Common myeloid progenitor, CD34-positive (primary cell): Measurements from ENCODE around the gene ACTR3C.

Source experiments
- CTCF ChIA-PET: fragments of 350-600 bp; sonication (Branson Sonifier 250); formaldehyde crosslinking; loops from one replicate; lab custom pipeline; 2021; ENCODE audit warnings: antibody characterized with exemption; lab: Charles Lee
- POLR2A ChIA-PET: fragments of 350-600 bp; sonication (Branson Sonifier 250); formaldehyde crosslinking; loops from one replicate; lab custom pipeline; 2021; ENCODE audit warnings: antibody characterized with exemption; lab: Charles Lee
- DNase-seq, 3 donors: peaks; one replicate each; pipeline versions ENCODE4 v3.0.0 to v3.0.0-alpha.2; 2013
- H3K27ac ChIP-seq, 2 experiments: 1 replicate in 1 of 2; 2 replicates in 1 of 2; pipeline ENCODE4 v1.7.0; 2013; ENCODE audit warnings: inconsistent platforms in 2 of 2, low read length in 2 of 2, mild to moderate bottlenecking in 2 of 2, low read depth in 1 of 2, moderate library complexity in 1 of 2; ENCODE audit not compliant: severe bottlenecking in 2 of 2, insufficient read depth in 1 of 2, poor library complexity in 1 of 2
- H3K27me3 ChIP-seq, 5 experiments: replicated peaks in 2 of 5; 1 replicate in 3 of 5; 2 replicates in 2 of 5; pipeline versions ENCODE4 v1.6.1 to v1.7.0; 2013; ENCODE audit warnings: low read length in 4 of 5, mild to moderate bottlenecking in 2 of 5, moderate library complexity in 2 of 5, inconsistent platforms in 1 of 5; ENCODE audit not compliant: insufficient read depth in 5 of 5, control insufficient read depth in 4 of 5
- H3K36me3 ChIP-seq, 4 experiments: 1 replicate in 2 of 4; 2 replicates in 2 of 4; pipeline versions ENCODE4 v1.6.1 to v1.7.0; 2013; ENCODE audit warnings: low read length in 3 of 4, control low read depth in 1 of 4, mild to moderate bottlenecking in 1 of 4; ENCODE audit not compliant: control insufficient read depth in 4 of 4, insufficient read depth in 4 of 4
- H3K4me1 ChIP-seq, 4 experiments: 1 replicate in 3 of 4; 2 replicates in 1 of 4; pipeline versions ENCODE4 v1.6.1 to v1.7.1; 2013; ENCODE audit warnings: low read length in 3 of 4, mild to moderate bottlenecking in 3 of 4, control low read depth in 1 of 4, inconsistent platforms in 1 of 4, moderate library complexity in 1 of 4; ENCODE audit not compliant: control insufficient read depth in 4 of 4, insufficient read depth in 4 of 4; ENCODE audit errors: control extremely low read depth in 1 of 4
- H3K4me3 ChIP-seq, 7 experiments: 1 replicate in 4 of 7; 2 replicates in 3 of 7; pipeline versions ENCODE4 v1.5.1 to v1.7.0; 2013; ENCODE audit warnings: mild to moderate bottlenecking in 7 of 7, low read length in 6 of 7, moderate library complexity in 6 of 7, inconsistent platforms in 2 of 7, low read depth in 2 of 7, control low read depth in 1 of 7; ENCODE audit not compliant: insufficient read depth in 4 of 7, control insufficient read depth in 1 of 7; ENCODE audit errors: extremely low read depth in 1 of 7
- H3K9me3 ChIP-seq, 5 experiments: 1 replicate in 4 of 5; 2 replicates in 1 of 5; pipeline versions ENCODE4 v1.6.1 to v1.7.1; 2013; ENCODE audit warnings: low read length in 4 of 5, mild to moderate bottlenecking in 2 of 5, inconsistent platforms in 1 of 5, low read depth in 1 of 5, moderate library complexity in 1 of 5; ENCODE audit not compliant: control insufficient read depth in 4 of 5, insufficient read depth in 2 of 5; ENCODE audit errors: control extremely low read depth in 1 of 5
- WGBS: methylation state at CpG from one replicate; pipeline ENCODE4 v1.1.5; 2013; ENCODE audit not compliant: insufficient coverage; 5-methylcytosine and 5-hydroxymethylcytosine counted together

The ACTR3C gene

GRCh38 chr7:150337179-150337578 is 13.8 kb upstream of the ACTR3C start:
- Histone ChIP-seq H3K4me3 (no peak overlapping the region), H3K27ac (no peak overlapping the region), H3K27me3 (peaks cover 0 to 22% (median 3%) of the 10 kb centered on the region in 5 experiments), H3K36me3 (peaks cover 0 to 24% (median 16%) of the 10 kb centered on the region in 4 experiments), H3K4me1 (peaks cover 2 to 30% (median 19%) of the 10 kb centered on the region in 4 experiments), H3K9me3 (peaks cover 0 to 3% (median 0%) of the 10 kb centered on the region in 5 experiments)
- WGBS = 98% methylated on average over 16 of the region's 18 CpGs
- ChIA-PET POLR2A (no interaction called here), CTCF (interaction anchor here (0.7 kb wide), 1 partner anchor 112 kb away, joined by 3 read pairs; no protein-coding TSS in a partner anchor)
- no peak for DNase-seq

- Histone ChIP-seq H3K9me3 (peaks cover 0 to under 1% (median 0%) of the 10 kb centered on the region in 5 experiments), H3K36me3 (peaks cover 0 to 26% (median 18%) of the 10 kb centered on the region in 4 experiments), H3K27ac (no peak overlapping the region), H3K4me1 (peaks cover 2 to 30% (median 19%) of the 10 kb centered on the region in 4 experiments), H3K27me3 (peaks cover 0 to 18% (median 3%) of the 10 kb centered on the region in 5 experiments), H3K4me3 (no peak overlapping the region)
- no peak for DNase-seq
- over 99% methylated on average over 14 of the region's 14 CpGs for WGBS
- CTCF ChIA-PET = interaction anchor here (0.7 kb wide), 1 partner anchor 112 kb away, joined by 3 read pairs; no protein-coding TSS in a partner anchor
- POLR2A ChIA-PET = no interaction called here
Observed at GRCh38 chr7:150336746-150337145, 13.4 kb upstream of the ACTR3C start.

- Histone ChIP-seq H3K4me1 (peaks cover 2 to 23% (median 16%) of the 10 kb centered on the region in 4 experiments), H3K36me3 (peaks cover 0 to 34% (median 23%) of the 10 kb centered on the region in 4 experiments), H3K27ac (no peak overlapping the region), H3K27me3 (peaks cover 0 to 9% (median 0%) of the 10 kb centered on the region in 5 experiments), H3K9me3 (no peaks in the 10 kb centered on the region), H3K4me3 (no peak overlapping the region)
- CTCF ChIA-PET = interaction anchor here (1.0 to 1.7 kb wide), 3 partner anchors 10 to 113 kb away, joined by 3 to 6 read pairs (median 5); no protein-coding TSS in a partner anchor
- DNase-seq = no peak
- POLR2A ChIA-PET = interaction anchor here (0.6 kb wide), 1 partner anchor 22 kb away, joined by 3 read pairs; no protein-coding TSS in a partner anchor
- 98% methylated on average over 6 of the region's 6 CpGs for WGBS
Observed at GRCh38 chr7:150335774-150336112, 12.4 kb upstream of the ACTR3C start.

- ChIA-PET CTCF (interaction anchor here (1.0 to 1.7 kb wide), 3 partner anchors 9 to 114 kb away, joined by 3 to 6 read pairs (median 5); no protein-coding TSS in a partner anchor), POLR2A (interaction anchor here (0.6 kb wide), 1 partner anchor 23 kb away, joined by 3 read pairs; no protein-coding TSS in a partner anchor)
- H3K27ac ChIP-seq = no peak overlapping the region
- H3K36me3 ChIP-seq = peaks cover 0 to 38% (median 26%) of the 10 kb centered on the region in 4 experiments
- peaks cover 2 to 20% (median 14%) of the 10 kb centered on the region in 4 experiments for H3K4me1 ChIP-seq
- H3K4me3 ChIP-seq = no peak overlapping the region
- H3K27me3 ChIP-seq = peaks cover 0 to 6% (median 0%) of the 10 kb centered on the region in 5 experiments
- H3K9me3 ChIP-seq = no peaks in the 10 kb centered on the region
- WGBS = 98% methylated on average over 6 of the region's 7 CpGs
- DNase-seq = no peak
Observed at GRCh38 chr7:150335108-150335773, 11.9 kb upstream of the ACTR3C start.

- ChIA-PET CTCF (interaction anchor here (0.7 kb wide), 1 partner anchor 73 kb away, joined by 3 read pairs; no protein-coding TSS in a partner anchor), POLR2A (no interaction called here)
- Histone ChIP-seq H3K4me3 (no peak overlapping the region), H3K27me3 (no peaks in the 10 kb centered on the region), H3K27ac (no peak overlapping the region), H3K36me3 (peaks cover 4 to 50% (median 35%) of the 10 kb centered on the region in 4 experiments), H3K4me1 (peaks cover 0 to 8% (median 3%) of the 10 kb centered on the region in 4 experiments), H3K9me3 (no peaks in the 10 kb centered on the region)
- DNase-seq = no peak
- 100% methylated on average over 6 of the region's 8 CpGs for WGBS
Observed at GRCh38 chr7:150334108-150334507, 10.8 kb upstream of the ACTR3C start.

- Histone ChIP-seq H3K27ac (no peak overlapping the region), H3K27me3 (no peaks in the 10 kb centered on the region), H3K4me1 (peaks cover 0 to 4% (median under 1%) of the 10 kb centered on the region in 4 experiments), H3K4me3 (no peak overlapping the region), H3K36me3 (peaks cover 4 to 54% (median 39%) of the 10 kb centered on the region in 4 experiments), H3K9me3 (no peaks in the 10 kb centered on the region)
- no peak for DNase-seq
- ChIA-PET CTCF (interaction anchor here (0.7 kb wide), 1 partner anchor 73 kb away, joined by 3 read pairs; no protein-coding TSS in a partner anchor), POLR2A (no interaction called here)
- WGBS = 95% methylated on average over 10 of the region's 10 CpGs
Observed at GRCh38 chr7:150333659-150334058, 10.3 kb upstream of the ACTR3C start.
